ENCODE measurements around the gene AACS.
A peak's percentile ranks its signal among the peaks of the same experiment; 100 is the strongest.
"Not testable (repeated sequence)": the region's sequence is repeated elsewhere in the genome, so short reads cannot be mapped to it uniquely, and the experiment has no call there.

The AACS gene

DNA sequence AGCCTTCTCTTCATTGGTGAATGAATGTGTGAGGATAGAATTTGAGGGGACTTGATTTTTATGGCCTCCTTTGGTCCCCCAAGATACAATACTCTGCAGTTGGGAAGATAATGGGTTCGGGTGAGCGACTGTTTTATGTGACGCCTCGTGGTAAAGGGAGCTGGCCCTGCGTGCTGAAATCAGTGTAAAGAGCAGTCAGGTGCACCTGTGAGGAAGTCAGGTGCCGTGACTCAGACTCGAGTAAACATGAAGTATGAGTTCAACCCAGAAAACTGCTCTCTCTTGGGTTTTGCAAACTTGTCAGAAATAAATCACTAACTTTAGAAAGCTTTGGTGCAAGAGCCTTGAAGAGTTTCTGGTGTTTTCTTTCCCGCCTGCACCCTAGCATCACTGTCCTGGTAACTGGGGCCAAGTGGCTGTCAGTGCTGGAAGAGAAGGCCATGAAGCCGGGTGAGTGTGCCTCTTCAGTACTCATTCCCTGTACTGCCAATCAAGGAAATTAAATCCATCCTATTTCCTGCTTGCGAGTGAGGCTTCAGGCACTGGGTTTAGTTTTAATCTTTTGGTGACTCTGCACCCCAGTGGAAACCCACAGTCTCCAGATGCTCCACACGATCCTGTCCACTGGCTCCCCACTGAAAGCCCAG lies 59.2 kb downstream of the AACS start:
- DNase-seq (ENCODE audit: low read depth), result no peak

DNA sequence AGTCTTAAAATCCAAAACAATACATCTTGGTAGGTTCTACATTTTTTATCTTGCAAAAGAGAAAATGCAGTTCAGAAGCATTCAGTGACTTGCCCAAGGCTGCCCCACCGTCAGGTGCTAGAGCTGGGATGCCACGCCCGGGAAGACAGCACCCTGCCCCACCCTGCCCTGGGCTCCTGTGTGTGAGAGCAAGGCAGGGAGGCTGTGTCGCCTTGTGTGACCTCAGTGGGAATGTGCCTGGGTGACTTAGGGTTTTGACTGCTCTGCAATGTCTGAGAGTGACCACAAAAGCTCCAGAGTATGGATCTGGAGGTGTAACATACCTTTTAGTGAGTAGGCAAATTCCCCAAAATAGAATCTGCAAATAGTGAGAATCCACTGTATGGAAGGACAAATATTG lies 60.0 kb downstream of the AACS start:
- DNase-seq (ENCODE audit: low read depth), result no peak

DNA sequence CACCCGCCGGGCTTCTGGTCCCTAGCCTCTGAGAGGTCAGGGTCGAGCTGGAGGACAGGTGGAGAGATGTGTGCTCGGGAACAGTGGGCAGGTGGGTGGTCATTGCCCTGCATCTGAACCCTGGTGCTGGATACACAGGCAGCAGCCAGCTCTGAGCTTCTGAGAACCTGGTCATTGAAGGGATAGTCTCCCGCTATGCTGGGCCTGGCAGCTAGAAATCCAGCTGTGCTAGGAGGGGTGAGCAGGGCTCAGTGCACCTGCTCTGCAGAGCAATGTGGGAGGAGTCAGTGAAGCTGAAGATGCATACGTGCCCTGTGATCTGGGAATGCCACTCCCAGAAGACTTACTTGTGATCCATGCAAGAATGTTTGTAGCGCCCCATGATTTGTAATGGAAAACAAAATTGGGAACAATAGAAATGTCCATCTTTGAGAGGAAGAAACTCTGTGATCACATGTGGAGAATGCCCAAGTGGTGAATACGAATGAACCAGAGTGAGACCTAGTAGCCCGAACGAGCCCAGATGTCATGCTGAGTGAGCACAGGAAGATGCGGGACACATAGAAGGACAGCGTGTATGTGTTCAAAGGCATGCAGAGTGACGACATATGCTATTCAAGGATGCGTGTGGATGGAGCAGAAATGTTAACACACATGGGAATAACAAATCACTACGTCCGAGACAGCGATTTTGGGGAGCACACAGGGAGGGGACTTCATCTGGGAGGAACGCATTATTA lies 63.4 kb downstream of the AACS start:
- DNase-seq (ENCODE audit: low read depth), result no peak

DNA sequence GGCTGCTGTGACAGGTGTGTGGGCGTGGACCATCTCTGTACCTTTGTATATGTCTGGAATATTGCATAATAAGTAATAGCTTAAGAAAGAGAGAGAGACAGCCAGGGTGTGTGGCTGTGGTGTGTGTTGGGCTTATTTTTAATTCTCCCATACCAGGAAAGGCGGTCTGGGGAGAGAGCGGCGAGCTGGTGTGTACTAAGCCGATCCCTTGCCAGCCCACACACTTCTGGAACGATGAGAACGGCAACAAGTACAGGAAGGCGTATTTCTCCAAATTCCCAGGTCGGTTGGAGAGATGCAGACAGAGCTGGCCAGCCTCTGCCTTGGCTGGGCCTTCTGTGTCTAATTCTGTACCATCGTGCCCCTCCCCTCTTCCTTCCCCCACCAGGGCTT lies 63.9 kb downstream of the AACS start:
- no peak for DNase-seq (ENCODE audit: low read depth)

DNA sequence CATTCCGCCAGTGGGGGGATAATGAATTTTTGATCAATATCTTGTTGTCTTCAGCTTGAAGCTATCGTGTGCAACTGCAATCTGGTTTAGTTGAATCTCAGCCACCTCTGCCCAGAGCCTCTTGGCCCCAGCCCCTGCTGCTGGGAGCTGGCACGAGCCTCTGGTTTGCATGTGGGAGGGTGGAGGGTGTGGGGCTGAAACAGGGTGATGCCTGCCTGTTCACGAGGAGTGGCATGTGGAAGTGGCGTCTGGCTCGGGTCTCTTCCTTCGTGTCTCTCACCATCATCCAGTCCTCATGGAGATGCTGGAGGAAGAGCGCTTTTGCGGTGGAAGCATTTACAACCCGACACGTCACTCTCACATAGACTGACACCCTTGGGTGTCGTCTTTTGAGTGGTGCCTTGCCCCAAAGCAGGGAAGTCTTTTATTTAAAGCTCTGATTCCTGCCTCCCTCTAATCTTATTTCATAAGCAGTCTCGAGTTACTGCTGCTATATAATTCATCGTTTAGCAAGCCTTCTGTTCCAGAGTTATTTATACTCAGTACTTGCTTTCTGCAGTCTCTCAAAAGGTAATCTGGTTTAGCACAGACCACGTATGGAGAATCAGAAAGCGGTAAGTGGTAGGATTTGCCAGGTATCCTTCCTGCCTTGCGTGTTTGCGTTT lies 64.5 kb downstream of the AACS start:
- no peak for DNase-seq (ENCODE audit: low read depth)

DNA sequence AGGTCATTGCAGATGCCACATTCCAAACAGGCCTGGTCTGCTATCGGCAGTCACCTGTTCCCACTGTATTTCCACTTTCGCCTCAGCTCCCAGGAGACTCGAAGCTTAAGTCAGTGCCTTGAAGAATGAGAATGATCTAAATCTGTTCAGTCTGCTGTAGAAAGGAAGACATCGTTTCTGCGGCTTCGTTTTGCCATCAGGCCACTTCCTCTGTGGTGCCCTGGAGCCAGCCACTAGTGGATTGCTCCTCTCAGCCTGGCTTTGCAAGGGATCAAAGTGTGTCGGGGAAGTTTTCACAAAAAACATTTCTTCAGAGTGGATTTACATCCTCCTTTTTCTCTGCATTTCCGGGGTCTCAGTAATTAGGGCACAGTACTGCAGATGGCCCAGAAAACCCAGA lies 66.7 kb downstream of the AACS start:
- DNase-seq (ENCODE audit: low read depth), result no peak

DNA sequence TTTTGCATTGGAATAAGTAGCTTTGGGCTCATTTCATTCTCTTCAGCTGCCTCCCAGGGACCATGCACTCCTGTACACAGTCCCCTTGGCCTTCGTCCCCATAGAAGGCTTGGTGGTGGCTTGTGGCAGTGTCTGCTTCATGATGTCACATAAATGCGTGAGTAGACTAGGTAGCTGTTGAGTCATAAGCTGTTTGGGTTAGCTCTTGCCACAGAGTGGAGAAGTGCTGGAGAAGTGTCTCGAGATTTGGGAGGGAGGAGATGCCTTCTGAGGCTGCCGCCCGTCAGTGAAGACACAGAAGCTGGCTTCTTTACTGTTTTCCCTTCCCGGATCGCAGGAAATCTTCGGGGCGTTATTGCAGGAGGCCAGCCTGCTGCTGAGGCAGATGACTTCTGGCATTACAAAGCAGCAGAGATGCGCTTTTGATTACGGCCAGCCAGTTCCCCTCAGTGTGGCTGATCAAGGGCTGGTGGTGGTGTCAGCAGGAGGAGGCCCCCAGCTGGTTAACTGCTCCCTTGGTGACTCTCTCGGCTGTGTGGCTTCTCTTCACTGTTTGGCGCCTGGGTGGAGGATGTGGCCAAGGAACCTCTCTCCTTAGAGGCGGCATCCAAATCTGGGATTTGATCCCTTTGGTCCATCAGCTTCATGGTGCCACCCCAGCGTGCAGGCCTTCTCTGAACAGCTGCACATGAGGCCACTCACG lies 67.6 kb downstream of the AACS start:
- peak; percentile 22 for DNase-seq (ENCODE audit: low read depth)

DNA sequence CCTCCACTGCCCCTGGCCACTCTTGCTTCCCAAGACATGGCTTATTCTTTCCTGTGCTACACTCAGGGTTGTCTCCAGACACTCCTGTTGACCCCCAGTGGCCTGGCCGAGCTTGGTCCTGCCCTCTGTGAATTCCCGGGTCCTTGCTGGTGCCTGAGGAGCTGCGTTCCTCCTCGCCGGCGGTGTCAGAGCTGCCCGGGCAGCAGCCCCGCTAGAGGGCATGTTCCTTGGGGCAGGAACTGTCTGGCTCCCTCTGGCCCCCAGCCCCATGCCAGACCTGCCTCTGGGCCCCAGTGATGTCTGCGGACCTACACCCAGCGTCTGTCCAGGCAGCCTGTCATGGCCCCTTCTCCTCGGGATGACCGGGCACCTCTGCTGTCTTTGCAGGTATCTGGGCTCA lies 68.4 kb downstream of the AACS start:
- no peak for DNase-seq (ENCODE audit: low read depth)

DNA sequence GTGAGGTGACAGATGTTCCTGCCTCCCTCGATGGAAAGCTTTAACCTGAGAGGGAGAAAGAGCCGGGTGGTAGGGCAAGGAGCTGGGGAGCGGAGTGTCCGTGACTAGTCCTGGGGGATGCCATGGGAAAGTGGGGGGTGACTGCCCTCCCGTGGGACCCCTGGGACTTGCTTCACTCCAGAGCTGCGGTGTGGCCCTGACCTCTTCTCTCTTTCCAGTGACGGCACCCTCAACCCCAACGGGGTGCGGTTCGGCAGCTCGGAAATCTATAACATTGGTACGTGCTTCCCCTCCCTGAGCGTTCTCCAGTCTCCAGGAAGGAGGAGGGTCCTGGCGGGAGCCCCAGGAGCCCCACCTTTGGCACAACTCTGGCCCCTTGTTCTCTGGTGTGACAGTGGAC lies 69.3 kb downstream of the AACS start:
- DNase-seq (ENCODE audit: low read depth), result no peak

DNA sequence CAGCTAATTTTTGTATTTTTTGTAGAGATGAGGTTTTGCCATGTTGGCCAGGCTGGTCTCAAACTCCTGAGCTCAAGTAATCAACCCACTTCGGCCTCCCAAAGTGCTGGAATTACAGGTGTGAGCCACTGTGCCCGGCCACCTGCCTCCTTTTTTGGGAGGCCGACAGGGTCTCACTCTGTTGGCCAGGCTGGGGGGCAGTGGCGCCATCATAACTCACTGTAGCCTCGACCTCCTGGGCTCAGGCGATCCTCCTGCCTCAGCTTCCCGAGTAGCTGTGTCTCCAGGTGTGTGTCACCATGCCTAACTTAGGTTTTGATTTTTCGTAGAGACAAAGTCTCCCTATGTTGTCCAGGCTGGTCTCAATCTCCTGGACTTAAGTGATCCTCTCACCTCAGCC lies 70.7 kb downstream of the AACS start:
- no peak for DNase-seq (ENCODE audit: low read depth)

DNA sequence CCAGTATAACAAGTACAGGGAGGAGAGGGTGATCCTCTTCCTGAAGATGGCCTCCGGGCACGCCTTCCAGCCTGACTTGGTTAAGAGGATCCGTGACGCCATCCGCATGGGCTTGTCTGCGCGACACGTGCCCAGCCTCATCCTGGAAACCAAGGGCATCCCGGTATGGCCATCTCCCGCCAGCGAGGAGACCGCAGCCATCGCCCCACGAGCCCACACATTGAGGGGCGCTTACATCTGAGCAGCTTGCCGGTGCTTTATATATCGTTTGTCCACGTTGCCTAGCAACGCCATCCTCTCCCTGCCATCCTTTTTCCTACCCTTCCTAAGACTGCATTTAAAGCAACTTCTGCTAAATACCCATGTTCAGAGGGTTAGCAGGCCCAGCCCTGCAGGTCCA lies 71.5 kb downstream of the AACS start:
- DNase-seq (ENCODE audit: low read depth), result no peak

DNA sequence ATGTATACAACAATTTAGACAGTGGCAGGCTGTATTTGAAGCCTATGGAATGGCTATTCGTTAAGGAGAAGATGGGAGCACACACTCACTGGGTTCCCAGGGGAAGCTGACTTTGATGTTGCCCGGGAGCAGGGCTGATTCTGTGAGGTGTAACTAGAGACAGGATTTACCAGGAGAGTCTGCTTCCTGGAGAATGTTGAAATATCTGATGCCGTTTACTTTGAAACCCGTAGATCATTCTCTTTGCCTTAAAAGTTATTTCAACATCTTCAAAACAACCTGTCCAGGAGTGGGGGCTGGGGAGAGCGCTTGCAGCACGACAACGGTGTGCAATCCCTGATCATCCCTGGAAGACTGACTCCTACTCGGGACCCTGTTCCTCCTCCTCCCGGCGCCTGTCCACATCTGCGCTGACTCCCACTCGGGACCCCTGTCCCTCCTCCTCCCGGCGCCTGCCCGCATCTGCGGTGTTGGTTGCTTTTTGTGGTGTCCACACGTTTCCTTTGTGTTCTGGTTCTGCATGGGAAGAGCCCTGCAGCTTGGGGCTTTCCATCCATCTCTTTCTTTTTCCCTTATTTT lies 72.6 kb downstream of the AACS start:
- no peak for DNase-seq (ENCODE audit: low read depth)

DNA sequence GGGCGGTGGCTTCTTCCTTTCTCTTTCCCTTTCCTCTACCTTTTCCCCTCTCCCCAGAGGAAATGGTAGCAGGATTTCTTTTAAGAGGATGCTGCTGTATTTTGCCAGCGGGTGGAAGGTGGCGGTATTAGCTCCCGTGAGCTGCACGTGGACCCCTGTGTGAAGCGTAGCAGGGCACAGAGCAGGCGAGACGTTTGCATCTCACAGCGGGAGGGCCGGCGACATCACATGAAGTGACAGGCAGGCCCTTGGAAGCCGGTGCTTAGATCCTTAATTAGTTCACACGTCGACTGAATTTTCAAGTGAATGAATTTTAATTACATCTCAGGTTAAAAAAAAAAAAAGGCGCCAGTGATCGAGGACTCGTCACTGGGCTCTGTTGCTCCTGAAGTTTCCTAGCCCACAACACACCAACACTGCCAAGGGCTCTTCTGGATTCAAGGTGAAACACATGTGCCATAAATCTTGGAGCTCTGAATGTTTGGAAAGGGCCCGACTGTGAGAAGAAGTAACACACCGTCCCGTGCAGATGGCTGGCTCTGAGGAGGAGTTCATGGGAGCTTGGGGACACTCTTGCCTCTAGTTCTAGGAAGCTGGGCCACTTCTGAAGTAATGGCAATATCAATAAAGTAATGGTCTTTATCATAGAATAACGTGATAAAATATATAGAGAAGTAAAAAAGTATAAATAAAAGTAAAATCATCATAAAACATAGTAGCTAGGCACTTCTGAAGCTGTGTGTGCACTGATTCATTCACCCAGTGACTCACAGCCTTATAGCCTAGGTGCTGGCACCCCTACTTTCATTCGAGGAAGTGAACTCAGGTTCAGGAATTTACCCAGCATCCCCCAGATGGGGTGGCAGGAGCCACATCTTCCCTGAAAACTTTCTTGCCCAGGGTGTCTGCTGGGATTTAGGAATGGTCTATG lies 75.3 kb downstream of the AACS start:
- peak; percentile 92 for DNase-seq (ENCODE audit: low read depth)

DNA sequence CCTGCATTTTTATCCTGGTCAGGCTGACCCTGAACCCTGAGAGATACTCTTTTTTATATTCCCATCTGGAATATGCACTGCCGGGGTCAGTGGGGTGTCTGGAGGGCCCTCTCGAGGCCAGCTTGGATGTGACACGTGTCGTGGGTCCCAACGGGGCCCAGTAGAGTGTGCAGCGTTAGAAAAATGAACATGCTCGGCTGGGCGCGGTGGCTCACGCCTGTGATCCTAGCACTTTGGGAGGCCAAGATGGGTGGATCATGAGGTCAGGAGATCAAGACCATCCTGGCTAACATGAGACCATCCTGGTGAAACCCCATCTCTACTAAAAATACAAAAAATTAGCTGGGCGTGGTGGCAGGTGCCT lies 76.0 kb downstream of the AACS start:
- DNase-seq (ENCODE audit: low read depth), result not testable (repeated sequence)

DNA sequence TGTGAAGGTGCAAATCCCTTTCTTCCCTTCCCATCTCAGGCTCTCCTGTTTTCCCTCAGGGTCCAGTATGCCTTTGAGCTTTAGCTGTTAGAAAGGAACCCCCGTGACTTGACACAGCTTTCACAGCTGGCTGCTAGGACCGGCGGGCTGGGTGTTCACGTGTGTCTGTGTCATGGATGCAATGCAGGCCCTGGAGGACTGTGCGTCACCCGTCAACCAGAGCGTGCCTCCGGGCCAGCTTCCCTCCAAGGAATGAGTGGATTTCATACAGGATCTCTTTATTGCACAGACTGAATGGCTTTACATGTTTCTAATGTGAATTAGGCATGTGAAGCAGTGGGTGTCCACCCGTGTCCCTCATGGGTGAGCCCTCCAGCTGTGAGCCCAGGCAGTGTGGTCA lies 77.4 kb downstream of the AACS start:
- peak; percentile 70 for DNase-seq (ENCODE audit: low read depth)

DNA sequence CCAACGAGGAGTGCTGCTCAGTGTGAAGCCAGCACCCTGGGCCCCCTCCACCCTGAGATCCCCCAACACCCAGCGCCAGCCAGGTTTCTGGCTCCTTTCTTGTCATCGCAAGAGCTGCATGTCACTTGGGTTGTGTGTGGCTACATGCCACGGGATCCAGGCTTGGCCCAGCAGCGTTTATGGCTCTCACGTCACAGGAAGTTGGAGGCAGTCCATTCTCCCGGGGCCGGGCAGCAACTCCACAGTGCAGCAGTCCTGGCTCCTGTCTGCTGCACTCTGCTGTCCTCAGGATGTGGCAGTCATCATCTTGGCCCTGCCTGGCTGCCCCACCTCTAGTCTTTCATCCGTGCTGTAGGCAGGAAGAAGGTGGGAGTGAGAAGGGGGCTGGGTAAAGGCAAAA lies 78.3 kb downstream of the AACS start:
- DNase-seq (ENCODE audit: low read depth), result peak; percentile 34

DNA sequence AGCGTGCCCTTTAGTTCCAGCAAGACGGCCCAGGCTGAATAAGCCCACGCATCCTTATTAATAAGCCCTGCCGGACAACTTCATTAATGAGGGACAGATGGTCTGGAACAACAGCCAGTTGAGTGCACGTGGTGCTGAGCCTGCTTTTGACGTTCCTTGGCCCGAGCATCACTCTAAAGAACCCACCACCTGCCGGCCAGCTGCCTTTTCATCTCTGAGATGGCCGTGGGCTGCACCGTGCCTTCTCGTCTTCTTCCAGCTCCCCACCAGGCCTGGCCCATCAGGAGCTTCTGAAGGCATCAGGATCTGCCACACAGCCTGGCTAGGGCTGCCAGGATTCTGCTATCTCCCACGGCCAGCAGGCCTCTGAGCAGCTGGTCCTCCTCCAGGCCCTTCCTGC lies 80.0 kb downstream of the AACS start:
- no peak for DNase-seq (ENCODE audit: low read depth)

DNA sequence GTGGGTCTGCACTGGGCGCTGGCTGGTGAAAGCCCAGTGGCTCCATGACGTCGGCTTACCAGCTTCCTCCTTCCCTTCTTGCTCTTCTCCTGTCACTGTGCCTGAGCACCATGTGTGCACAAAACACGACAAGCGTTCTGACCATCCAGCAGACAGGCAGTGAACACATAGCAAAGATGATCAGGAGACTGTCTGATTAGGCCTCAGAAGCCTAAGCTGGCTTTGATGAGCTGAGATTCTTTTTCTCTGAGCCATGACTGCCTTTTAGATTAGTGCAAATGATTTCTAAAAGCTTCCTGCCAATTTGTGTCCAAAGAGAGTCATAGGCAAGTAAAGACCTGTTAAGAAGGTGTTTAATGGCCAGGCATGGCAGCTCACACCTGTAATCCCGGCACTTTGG lies 83.1 kb downstream of the AACS start:
- DNase-seq (ENCODE audit: low read depth), result no peak

DNA sequence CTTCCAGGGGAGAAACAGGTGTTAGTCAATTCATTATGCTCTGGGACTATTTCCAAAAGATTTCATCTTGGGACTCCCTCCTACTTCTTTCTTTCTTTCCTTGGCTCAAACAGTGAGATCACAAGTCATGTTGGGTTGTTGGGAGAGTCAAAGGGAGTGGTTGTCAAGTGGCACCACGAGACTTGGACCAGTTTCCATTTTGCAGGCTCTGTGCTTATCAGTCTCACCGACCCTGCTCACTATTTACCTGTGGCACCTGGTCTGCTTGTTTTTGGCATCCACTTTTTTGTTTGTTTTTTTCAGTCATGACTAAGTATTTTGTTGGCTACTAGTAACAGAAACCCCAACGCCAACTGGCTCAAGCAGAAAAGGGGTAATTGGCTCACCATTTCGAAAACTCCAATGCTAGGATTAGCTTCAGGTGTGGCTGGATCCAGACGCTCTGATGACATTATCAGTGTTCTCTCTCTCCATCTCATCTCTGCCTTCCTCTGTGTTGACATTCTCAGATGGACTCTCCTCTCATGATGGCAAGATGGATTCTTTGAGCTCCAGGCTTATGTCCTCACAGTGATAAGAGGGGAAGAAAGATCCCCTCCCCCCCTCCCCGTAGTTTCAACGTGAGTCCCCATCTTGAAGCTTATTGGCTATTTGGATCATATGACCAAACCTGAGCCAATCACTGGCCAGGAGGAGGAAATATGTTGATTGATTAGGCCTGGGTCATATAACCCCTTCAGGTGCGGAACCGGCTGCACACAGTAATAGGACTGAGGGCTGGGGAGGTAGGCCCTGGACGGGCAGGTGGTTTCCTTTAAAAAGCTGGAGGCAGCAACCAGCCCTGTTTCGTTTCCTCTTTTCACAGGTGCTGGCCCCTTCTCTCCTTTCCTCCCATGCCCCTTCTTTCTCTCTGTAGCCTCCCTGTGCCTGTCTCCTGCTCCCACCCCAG lies 84.2 kb downstream of the AACS start:
- DNase-seq (ENCODE audit: low read depth), result no peak

DNA sequence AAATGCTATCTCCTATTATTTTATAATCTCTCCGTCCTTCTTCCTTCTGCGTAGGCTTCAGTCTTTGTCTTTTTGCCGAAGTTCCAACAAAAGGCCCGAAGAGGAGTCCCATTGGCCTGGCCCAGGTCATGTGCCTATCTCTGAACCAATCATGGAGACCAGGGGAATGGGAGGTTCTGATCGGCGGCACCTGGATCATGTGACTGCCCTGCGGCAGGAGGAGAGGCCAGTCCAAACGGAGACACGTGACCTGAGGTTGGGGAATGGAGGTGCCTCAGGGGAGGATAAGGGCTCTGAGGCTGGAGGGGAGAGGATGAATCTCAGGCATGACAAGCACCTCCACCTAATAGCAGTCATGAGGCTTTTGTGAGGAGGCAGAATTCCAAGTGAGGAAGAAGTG lies 86.0 kb downstream of the AACS start:
- DNase-seq (ENCODE audit: low read depth), result no peak
